Transverse colon (tissue), 4 donors: ENCODE data around the gene FMC1. TPM values are rescaled to one million over a fixed set of nuclear protein-coding genes. Genes with fewer than 3 reads are reported as not detected.
"Not testable (repeated sequence)": the region's sequence is repeated elsewhere in the genome, so short reads cannot be mapped to it uniquely, and the experiment has no call there.

Source experiments
- DNase-seq: peaks from one replicate; pipeline ENCODE4 v3.0.0-alpha.2; 2019
- H3K27ac ChIP-seq, 4 donors: fragments of 200-600 bp; sonication (generic); 2 replicates each; pipeline ENCODE4 v1.5.1; 2016 to 2018; ENCODE audit warnings: inconsistent platforms in 4 of 4
- H3K27me3 ChIP-seq: fragments of 200-600 bp; sonication (generic); 2 replicates; pipeline ENCODE4 v1.5.1; 2017; ENCODE audit warnings: inconsistent platforms
- H3K36me3 ChIP-seq, 4 donors: fragments of 200-600 bp; sonication (generic); 2 replicates each; pipeline ENCODE4 v1.5.1; 2017 to 2019; ENCODE audit warnings: inconsistent platforms in 4 of 4
- H3K4me1 ChIP-seq, 4 donors: fragments of 200-600 bp; sonication (generic); 2 replicates each; pipeline ENCODE4 v1.5.1; 2017 to 2020; ENCODE audit warnings: inconsistent platforms in 4 of 4
- H3K4me3 ChIP-seq, 4 donors: fragments of 200-600 bp; sonication (generic); 1 replicate in 1 of 4; 2 replicates in 3 of 4; pipeline versions ENCODE4 v1.5.1 to v1.6.1; 2017 to 2019; ENCODE audit warnings: inconsistent platforms in 4 of 4
- H3K9me3 ChIP-seq, 2 donors: fragments of 200-600 bp; sonication (generic); 2 replicates each; pipeline ENCODE4 v1.5.1; 2017 to 2019; ENCODE audit warnings: inconsistent platforms in 2 of 2
- EP300 ChIP-seq: sonication (generic); formaldehyde crosslinking; IDR thresholded peaks from one replicate; pipeline ENCODE4 v1.6.1; 2017; ENCODE audit warnings: antibody characterized with exemption, low read depth
- POLR2A ChIP-seq: fragments of 450-650 bp; IDR thresholded peaks from one replicate; pipeline ENCODE4 v1.6.1; 2016; ENCODE audit warnings: antibody characterized with exemption, mild to moderate bottlenecking, moderate library complexity
- POLR2AphosphoS5 ChIP-seq, 3 donors: sonication (generic); formaldehyde crosslinking; IDR thresholded peaks; one replicate each; pipeline ENCODE4 v1.6.1; 2016; ENCODE audit warnings: antibody characterized with exemption in 3 of 3
- WGBS, 2 donors: methylation state at CpG; one replicate each; pipeline ENCODE4 v1.1.5; 2018; ENCODE audit warnings: low coverage in 1 of 2; 5-methylcytosine and 5-hydroxymethylcytosine counted together
- in situ Hi-C, 4 donors: fragments of 200-750 bp; cut with MboI; loops; one replicate each; pipeline versions ENCODE4 v1.15.0 to v1.15.1; 2017; ENCODE audit warnings: low sequenced_read_pairs in 3 of 4, low pct_ligation_motif_present in 1 of 4, low pct_unique_long_range_greater_than_20kb in 1 of 4
- intact Hi-C: fragments of 100-400 bp; cut with DNase I; formaldehyde crosslinking; loops from one replicate; pipeline ENCODE4 v1.15.1; 2023; ENCODE audit warnings: low total_unique reads
- total RNA-seq, 4 donors: library from RNA; depleted of rRNA; stranded (reverse); fragments of >200 nt; gene quantifications; one replicate each; pipeline ENCODE4 v1.1.0, GENCODE V29; 2016
- TF ChIP-seq, protein P1 (sequence below), 5 experiments: fragments of 200-600 bp in 3 of 5; fragments of 450-650 bp in 2 of 5; sonication (generic) in 3 of 5; IDR thresholded peaks; 1 replicate in 2 of 5; 2 replicates in 3 of 5; pipeline ENCODE4 v1.5.1; 2016 to 2017; ENCODE audit warnings: antibody characterized with exemption in 5 of 5, inconsistent platforms in 3 of 5, mild to moderate bottlenecking in 2 of 5, moderate library complexity in 1 of 5

Gene FMC1
- total RNA-seq, 4 donors from 2014 or later, result 7.3 to 21.6 TPM; not detected in 2

DNA sequence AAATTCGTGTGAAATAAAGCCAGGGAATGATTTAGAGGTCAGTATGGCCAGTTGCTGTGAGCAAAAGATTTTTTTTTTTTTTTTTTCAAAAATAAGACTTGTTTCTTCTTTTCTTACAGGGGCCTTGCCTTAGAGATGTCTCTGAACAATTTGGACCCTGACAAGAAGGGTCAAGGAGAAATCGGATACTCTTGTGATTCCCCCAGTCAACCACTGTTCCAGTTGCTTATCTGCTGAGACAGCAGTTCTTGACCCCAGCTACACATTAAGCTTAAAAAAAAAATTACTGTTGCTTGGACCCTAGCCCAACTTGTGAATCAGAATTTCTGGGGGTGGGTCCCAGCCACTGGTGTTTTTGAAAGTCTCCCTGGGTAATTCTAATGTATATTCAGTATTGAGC, 12.0 kb upstream of the FMC1 start:
- peaks cover 0 to 5% (median 0%) of the 10 kb centered on the region in 4 donors for H3K4me1 ChIP-seq
- H3K9me3 ChIP-seq, result no peaks in the 10 kb centered on the region
- H3K27me3 ChIP-seq, result no peaks in the 10 kb centered on the region
- H3K27ac ChIP-seq, result no peak overlapping the region
- no peak overlapping the region for H3K4me3 ChIP-seq
- DNase-seq, result no peak
- intact Hi-C loops, result no loop called here
- in situ Hi-C loops, result no loop called here
- TF ChIP-seq, protein P1, sequence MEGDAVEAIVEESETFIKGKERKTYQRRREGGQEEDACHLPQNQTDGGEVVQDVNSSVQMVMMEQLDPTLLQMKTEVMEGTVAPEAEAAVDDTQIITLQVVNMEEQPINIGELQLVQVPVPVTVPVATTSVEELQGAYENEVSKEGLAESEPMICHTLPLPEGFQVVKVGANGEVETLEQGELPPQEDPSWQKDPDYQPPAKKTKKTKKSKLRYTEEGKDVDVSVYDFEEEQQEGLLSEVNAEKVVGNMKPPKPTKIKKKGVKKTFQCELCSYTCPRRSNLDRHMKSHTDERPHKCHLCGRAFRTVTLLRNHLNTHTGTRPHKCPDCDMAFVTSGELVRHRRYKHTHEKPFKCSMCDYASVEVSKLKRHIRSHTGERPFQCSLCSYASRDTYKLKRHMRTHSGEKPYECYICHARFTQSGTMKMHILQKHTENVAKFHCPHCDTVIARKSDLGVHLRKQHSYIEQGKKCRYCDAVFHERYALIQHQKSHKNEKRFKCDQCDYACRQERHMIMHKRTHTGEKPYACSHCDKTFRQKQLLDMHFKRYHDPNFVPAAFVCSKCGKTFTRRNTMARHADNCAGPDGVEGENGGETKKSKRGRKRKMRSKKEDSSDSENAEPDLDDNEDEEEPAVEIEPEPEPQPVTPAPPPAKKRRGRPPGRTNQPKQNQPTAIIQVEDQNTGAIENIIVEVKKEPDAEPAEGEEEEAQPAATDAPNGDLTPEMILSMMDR (IDR thresholded peaks at IDR 0.05), result no peak
- TF ChIP-seq POLR2AphosphoS5 (IDR thresholded peaks at IDR 0.05), result no peak
- no peak for TF ChIP-seq POLR2A
- TF ChIP-seq EP300, result no peak
- H3K36me3 ChIP-seq, result no peaks in the 10 kb centered on the region
- WGBS, 2 donors, result 59 to 70% methylated on average over 2 of the region's 2 CpGs

DNA sequence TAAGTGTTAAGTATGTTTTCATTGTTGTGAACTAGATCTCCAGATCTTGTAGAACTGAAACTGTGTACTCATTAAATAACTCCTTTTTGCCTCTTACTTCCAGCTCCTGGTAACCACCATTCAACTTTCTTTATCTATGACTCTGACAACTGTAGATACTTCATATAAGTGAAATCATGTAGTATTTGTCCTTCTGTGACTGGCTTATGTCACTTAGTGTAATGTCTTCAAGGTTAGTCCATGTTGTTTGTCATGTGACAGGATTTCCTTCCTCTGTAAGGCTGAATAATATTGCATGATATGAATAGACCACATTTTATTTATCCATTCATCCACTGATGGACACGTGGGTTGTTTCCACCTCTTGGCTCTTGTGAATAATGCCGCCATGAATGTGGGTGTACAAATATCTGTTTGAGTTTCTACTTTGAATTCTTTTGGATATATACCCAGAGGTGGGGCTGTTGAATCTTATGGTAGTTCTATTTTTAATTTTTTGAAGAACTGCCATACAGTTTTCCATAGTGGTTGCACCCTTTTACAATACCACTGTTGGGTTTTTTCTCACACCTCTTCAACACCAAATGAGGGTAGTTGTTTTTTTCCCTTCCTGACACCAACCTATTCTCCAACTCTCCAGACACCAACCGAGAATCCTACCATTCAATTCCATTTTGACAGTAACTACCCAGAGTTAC, 10.7 kb upstream of the FMC1 start:
- DNase-seq, result no peak
- 81 to 86% methylated on average over 3 of the region's 3 CpGs for WGBS, 2 donors
- Histone ChIP-seq H3K9me3 (no peaks in the 10 kb centered on the region), H3K36me3 (no peaks in the 10 kb centered on the region), H3K4me1 (peaks cover 0 to 5% (median 0%) of the 10 kb centered on the region in 4 donors), H3K4me3 (no peak overlapping the region), H3K27me3 (no peaks in the 10 kb centered on the region), H3K27ac (no peak overlapping the region)
- intact Hi-C loops (no loop called here), in situ Hi-C loops (no loop called here)
- no peak for TF ChIP-seq EP300

DNA sequence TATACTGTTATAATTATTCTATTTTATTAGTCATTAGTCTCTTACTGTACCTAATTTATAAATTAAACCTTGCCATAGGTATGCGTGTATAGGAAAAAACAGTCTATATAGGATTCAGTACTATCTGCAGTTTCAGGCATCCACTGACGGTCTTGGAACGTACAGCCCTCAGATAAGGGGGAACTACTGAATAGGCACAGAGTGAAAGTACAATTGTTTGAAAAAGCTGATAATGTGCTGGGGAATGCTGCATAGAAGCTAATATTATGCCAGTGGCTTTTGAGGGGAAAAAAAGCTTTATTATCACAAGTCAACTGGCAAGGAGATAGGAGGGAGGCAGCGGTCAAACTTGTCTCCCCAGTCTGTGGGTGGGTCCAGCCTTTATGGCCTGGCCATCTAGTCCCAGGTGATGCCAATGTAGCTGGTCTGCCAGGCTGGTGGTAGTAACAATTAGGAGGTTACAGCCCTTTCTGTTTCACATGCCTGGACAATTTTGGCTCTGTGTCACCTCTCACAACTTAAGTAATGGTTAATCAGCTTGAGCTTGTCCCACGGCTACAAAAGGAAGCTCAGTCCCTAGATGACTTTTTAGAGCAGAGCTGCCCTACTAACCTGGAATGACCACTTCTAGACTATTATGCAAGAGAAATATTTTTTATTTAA, 8.3 kb upstream of the FMC1 start:
- TF ChIP-seq POLR2AphosphoS5 (IDR thresholded peaks at IDR 0.05) (no peak), EP300 (no peak), POLR2A (no peak)
- intact Hi-C loops, result no loop called here

DNA sequence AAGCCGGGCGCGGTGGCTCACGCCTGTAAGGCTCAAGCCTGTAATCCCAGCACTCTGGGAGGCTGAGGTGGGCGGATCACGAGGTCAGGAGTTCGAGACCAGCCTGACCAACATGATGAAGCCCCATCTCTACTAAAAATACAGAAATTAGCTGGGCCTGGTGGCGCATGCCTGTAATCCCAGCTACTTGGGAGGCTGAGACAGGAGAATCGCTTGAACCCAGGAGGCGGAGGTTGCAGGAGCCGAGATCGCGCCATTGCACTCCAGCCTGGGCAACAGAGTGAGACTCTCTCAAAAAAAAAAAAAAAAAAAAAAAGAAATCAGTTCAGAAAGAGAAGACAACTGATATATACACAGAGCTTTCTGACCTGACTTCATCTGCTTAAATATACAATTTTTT, 7.7 kb upstream of the FMC1 start:
- in situ Hi-C loops, H3K4me1 ChIP-seq, DNase-seq, H3K27ac ChIP-seq, H3K9me3 ChIP-seq, H3K36me3 ChIP-seq, intact Hi-C loops, H3K4me3 ChIP-seq, H3K27me3 ChIP-seq: not testable (repeated sequence)
- WGBS, 2 donors, result 75 to 91% methylated on average over 4 to 13 of the region's 13 CpGs

More for the DNA sequence above, 8.3 kb upstream of the FMC1 start:
- Histone ChIP-seq H3K27ac (no peak overlapping the region), H3K4me3 (no peak overlapping the region), H3K36me3 (no peaks in the 10 kb centered on the region), H3K9me3 (no peaks in the 10 kb centered on the region), H3K4me1 (peaks cover 0 to 5% (median 0%) of the 10 kb centered on the region in 4 donors), H3K27me3 (no peaks in the 10 kb centered on the region)
- WGBS, 2 donors, result 61 to 67% methylated on average over 5 of the region's 5 CpGs
- in situ Hi-C loops, result no loop called here
- DNase-seq, result no peak

DNA sequence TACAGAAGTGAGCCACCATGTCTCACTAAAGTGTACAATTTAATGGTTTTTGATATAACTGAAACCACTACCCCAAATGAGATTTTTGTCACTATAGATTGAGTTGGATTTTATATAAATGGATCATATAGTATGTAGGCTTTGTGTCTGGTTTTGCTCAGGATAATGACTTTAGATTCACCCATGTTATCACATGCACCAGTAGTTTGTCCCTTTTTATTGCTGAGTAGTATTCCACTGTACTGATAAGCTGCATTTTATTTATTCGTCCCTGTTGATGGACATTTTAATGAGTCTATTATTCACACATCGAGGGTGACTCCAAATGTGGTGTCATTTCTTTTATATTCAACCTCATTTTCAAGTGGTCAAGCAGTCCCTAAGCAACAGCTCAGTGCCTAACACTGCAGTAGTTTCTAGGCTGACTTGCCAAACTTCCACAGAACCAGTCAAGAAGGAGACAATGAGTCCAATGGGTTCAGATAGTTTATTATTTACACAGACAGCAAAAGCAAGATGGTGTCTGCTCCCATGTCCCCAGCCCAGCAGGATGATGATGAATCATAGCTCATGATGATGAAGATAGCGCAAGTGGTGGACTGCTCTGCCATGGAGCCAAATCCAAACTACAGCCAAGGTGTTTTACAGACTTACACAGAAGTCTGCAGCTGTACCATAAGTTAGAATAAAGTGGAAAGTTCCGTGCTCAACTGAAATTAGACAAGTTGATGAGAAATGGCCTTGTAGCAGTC, 6.6 kb upstream of the FMC1 start:
- Histone ChIP-seq H3K27ac (no peak overlapping the region), H3K4me1 (peaks cover 0 to 5% (median 0%) of the 10 kb centered on the region in 4 donors), H3K9me3 (no peaks in the 10 kb centered on the region), H3K36me3 (no peaks in the 10 kb centered on the region), H3K4me3 (no peak overlapping the region), H3K27me3 (no peaks in the 10 kb centered on the region)
- WGBS, 2 donors, result 92 to 96% methylated on average over 3 to 4 of the region's 4 CpGs
- no peak for DNase-seq
- no peak for TF ChIP-seq POLR2A
- TF ChIP-seq, protein P1 (IDR thresholded peaks at IDR 0.05), result no peak
- in situ Hi-C loops (no loop called here), intact Hi-C loops (no loop called here)
